Inflammatory macrophage (primary cell): ENCODE data around the gene FAR2.
"Not testable (repeated sequence)": the region's sequence is repeated elsewhere in the genome, so short reads cannot be mapped to it uniquely, and the experiment has no call there.

Source experiments
- DNase-seq, 2 donors: peaks; one replicate each; pipeline ENCODE4 v3.0.0-alpha.2; 2020 to 2022

The FAR2 gene

DNA sequence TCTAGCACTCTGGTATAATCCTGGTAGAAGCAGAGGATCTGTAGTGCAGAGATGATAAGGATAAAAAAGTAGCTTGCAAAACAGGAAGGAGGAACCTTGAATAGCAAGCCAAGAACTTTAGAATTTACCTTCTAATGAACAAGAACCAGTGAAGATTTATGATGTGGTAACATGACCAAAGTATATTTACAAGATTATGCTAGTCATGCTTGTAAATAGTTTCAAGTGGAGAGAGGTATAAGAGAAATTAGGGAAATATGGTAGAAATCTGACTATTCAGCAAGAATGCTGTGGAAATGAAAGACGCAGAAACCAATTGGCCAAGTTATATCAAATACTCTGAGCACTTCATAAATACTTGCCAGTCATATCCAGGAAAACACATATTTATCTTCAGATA is 184.1 kb downstream of the FAR2 start:
- DNase-seq: no peak

DNA sequence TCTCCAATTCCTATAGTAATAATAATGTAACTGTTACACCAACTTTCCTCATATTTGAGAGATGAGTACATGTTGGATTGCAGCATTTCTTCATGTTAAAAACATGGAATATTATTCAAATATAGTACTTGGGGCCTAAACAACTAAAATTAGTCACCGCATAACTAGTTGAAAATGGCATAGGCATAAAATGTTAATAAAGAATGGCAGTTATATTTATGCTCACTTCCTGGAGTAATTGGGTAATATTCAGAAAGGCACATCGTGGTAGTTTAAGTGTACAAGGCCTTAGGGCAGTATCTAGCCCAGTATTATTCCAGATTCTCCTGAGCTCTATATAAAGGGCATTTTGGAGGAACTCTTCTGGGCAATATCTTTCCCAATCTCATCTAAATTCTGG is 185.9 kb downstream of the FAR2 start:
- peak in 1 of 2 donors; percentile 1 for DNase-seq

DNA sequence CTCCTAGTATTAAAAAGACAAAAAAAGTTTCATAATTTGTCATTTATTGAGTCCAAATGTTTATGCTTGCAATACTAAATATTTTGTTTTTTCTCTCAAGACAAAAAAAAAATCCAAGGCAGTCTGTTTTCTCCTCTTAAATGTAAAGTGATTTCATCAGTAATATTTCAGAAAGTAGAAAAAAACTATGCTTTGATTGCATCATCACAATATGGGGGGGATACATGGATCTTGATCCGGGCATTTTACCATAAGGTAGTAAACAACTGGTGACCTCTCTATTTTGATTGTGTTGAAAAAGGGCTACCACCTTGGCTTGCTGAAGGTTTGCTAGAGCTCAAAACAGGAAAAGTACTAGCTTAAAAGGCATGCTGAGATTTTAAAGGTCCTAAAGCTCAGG is 188.2 kb downstream of the FAR2 start:
- no peak for DNase-seq

DNA sequence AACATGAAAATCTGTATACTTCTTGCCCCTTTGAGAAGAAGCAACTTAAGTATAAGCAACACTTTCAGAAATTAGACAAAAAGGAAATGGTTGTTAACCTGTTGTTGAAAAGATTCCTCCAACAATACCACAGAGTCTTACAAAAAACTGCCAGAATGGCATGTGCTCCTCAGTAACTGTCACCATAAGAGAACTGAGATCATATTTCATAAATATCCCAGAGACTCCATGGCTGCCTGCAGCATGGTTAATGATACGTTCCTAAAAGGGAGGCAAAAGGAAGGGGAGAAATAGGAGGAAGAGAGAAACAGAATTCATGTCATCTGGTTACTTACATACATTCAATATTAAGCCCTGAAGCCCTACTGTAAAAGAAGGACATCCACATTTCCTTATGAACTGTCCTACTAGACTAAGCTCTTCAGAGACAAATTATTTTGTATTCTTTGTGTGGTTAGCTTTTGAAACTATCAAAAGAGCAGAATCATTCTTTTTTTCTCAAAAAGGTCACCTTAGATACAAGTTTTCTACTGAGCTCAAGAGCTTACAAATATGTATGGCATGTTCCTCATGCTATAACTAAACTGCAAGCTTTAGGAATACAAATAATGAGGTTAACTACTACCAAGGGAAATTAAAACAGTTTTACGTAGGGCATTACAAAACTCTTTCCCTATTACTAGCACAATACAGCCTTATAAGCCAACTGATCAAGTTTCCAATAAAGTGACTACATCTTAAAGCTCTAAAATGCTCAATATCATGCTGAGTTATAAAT is 194.1 kb downstream of the FAR2 start:
- peak in 1 of 2 donors; percentile 1 for DNase-seq

DNA sequence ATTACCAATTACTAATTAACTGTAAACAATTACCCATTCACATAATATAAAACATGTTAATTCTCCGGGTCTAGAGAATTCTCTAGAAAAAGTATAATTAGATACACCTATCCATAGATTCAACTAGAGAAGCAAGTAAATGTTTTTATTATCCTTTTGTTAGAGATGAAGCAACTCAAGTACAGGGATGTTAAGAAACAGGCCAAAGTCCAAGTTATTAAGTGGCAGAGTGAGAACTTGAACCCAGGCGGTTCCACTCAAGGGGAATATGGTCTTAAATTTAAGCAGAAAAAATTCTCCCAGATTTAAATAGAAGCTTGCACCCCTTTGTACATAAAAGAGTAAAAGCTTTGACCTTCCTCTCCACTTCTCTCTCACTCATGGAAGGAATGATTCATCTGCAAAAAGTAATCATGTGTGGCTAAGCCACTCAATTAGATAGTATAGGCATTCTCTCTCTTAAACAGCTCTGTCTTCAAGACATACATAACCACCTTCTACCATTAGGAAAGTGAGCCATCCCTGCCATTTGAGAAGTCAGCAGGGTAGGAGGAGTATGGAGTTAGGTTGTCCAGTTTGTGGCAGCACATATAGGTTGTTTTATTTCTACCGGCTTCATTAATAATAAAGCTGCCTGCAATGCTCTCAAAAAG is 197.8 kb downstream of the FAR2 start:
- peak in 1 of 2 donors; percentile 2 for DNase-seq

DNA sequence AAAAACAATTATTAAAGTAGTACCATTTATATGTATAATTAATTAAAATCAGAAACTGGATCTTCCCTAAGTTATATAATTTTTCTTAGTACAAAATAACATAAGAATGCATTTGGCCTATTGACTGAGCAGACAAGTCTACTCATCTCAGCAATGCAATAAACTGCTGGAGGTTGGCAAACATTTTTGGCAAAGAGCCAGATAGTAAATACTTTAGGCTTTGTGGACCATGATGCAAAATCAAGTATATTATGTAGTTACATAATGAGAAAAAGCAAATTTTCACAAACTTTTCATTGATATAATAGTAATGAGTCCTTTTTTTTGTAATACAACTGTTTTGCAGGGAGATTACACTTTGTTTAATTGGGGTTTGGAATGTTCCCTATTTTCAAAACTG is 201.0 kb downstream of the FAR2 start:
- no peak for DNase-seq

DNA sequence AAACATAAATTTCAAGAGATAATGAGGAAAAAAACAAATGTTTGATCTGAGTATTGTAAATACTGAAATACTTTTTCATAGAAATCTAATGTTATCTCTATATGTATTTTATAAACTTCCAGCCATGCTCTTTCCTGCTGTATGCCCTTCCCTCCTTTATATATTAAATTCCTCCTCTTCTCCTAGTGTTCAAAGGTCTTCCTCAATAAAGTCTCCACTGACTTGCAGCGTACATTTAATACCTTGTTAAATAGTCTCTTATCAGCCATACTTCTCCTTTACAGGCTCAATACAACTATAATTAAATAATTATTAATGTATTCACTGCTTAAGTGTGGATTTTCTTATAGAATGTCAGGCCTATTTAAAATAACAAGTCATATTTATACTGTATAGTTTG is 205.9 kb downstream of the FAR2 start:
- no peak for DNase-seq

DNA sequence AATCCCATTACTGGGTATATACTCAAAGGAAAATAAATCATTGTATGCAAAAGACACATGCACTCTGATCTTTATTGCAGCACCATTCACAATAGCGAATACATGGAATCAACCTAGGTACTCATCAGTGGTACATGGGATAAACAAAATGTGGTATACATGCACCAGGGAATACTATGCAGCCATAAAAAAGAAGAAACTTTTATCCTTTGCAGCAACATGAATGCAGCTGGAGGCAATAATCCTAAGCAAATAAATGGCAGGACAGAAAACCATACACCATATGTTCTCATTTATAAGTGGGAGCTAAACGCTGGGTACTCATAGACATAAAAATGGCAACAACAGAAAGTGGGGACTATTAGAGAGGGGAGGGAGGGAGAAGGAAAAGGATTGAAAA is 216.0 kb downstream of the FAR2 start:
- no peak for DNase-seq

DNA sequence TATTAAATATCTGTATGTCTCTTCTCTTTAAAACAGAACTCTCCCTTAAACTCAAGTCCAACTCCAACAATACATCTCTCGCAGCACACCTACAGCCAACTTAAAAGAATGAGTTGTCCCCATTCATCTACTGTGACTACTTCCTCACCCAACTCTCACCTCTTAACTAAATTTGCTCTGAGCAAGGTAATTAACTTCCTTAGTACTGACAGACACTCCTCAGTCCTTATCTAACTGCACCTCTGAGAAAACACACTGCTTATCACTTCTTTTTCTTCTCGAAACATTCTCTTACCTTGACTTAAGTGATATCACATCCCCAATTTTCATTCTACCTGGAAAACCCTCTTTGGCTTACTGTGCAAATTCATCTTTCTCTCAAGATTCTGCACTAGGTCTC is 224.9 kb downstream of the FAR2 start:
- DNase-seq: no peak

DNA sequence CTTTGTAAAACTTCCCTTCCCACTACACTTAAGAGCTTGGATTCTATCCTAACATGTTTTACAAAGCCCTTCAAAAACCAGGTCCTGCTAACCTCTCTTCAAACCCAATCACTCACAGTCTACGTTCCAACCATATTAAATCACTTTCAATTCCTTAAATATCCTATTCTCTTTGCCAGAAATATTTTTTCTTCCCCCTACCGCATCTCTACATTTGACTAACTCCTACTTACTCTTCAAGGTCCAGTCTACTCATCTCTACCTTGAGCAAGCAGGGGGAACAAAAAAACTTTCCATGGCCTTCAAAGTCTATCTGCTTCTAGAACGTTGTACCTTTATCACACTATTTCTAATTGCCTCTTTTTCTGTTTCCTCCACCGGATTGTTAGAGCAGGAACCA is 225.8 kb downstream of the FAR2 start:
- no peak for DNase-seq

DNA sequence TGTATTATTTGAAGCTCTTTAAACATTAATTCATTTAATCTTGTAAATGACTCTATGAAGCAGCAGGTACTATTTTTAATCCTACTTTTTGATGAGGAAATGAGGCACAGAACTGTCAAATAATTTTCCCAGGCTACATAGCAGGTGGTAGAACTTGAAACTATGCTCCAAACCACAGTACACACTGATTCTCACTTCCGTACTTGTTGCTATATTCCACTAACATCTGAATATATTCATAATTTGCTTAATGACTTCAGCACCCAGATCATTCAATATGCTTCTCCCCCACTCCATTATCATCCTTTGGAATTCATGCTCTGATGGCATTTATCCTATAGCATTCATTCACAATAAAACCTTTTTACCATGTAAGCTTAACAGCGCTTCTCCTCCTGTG is 227.0 kb downstream of the FAR2 start:
- no peak for DNase-seq

DNA sequence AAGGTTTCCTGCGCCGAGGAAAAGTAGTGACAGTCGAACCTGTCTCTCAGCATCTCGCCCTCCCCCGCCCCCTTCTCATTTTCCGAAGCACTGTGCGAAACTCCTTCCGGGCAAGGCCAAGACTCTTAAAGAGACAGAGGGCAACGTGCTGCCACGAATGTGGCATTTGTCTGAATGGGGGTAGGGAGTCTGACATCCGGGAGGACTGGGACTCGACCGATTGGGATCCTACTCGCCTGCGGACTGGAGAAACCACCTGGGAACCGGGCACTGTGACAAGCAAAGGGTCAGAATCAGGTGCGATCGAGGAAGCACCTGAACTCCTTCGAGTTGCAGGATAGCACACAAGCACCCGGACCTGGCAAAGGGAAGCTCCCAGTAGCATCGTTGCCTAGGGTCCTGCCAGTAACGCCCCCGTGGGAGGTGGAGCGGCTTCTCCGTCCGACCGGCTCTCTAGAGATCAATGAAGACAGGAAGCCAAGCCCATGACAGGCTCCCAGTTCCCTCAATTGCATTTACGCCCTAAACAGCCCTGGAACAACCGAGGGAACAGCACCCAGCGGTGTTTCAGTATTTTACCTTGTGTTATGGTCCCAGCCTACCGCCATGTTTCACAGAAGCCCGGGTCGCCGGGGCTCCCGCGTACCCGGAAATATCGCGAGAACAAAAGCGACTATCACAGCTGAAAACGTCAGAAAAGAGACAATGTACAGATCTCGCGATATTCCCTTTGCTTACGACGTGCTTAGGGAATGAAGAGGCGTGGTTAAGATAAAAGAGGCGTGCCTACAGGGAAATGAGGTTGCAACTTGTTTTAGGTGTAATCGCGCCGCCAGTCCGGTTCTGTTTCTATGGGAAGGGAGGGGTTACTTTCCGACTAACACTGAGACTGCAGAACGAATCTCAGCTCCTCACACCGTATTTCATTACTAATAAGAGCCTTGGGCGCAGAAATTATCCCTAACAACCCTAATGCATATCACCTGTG is 231.8 kb downstream of the FAR2 start, which contains the start of gene ERGIC2:
TSS of gene ERGIC2 (minus strand) at position 637 of the 988 bp plus-strand sequence. CDS start 9,539 bp downstream, outside the sequence.
- DNase-seq: peak; percentile 98 to 99

DNA sequence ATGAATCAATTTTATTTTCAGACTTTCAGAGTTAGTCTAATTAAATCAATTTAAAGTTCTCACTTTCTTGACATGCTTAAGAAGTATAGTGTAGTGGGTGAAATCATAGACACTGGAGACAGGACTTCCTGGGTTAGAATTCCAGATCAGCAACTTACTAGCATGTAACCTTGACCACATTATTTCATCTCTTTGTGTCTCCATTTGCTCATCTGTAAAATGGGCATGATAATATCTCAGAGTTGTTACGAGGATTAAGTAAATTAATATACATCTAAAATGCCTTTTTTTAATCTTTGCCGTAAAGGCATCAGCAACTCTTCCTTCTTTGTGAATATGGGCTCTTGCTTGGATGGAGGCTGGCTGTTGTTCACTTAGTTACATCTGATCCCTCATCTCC is 233.2 kb downstream of the FAR2 start:
- no peak for DNase-seq

DNA sequence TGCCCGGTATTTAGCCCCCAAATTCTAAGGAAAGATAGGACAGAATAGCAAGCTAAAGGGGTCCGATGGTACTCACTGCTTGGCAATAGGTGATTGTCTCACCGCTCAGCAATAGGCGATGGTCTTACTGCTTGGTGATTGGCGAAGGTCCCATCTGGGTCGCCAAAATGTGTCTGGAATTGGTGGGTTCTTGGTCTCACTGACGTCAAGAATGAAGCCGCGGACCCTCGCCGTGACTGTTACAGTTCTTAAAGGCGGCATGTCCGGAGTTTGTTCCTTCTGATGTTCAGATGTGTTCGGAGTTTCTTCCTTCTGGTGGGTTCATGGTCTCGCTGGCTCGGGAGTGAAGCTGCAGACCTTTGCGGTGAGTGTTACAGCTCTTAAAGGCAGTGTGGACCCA is 236.1 kb downstream of the FAR2 start:
- DNase-seq: not testable (repeated sequence)
